ENCODE measurements around the gene DGKH.

DGKH gene

GRCh38 chr13:42101821-42102585 lies 53.6 kb downstream of the DGKH start:
- Histone ChIP-seq H3K27me3 (no peaks in the 10 kb centered on the region), H3K27ac (no peak overlapping the region), H3K9me3 (peaks cover 0 to 6% (median 0%) of the 10 kb centered on the region in 3 donors), H3K36me3 (no peaks in the 10 kb centered on the region), H3K4me1 (peaks cover 0 to 32% (median 12%) of the 10 kb centered on the region in 4 donors), H3K4me3 (no peak overlapping the region)
- intact Hi-C loops (cut with DNase I; ENCODE audit: low total_unique reads), result no loop called here
- DNase-seq, result no peak
- TF ChIP-seq, protein P1, sequence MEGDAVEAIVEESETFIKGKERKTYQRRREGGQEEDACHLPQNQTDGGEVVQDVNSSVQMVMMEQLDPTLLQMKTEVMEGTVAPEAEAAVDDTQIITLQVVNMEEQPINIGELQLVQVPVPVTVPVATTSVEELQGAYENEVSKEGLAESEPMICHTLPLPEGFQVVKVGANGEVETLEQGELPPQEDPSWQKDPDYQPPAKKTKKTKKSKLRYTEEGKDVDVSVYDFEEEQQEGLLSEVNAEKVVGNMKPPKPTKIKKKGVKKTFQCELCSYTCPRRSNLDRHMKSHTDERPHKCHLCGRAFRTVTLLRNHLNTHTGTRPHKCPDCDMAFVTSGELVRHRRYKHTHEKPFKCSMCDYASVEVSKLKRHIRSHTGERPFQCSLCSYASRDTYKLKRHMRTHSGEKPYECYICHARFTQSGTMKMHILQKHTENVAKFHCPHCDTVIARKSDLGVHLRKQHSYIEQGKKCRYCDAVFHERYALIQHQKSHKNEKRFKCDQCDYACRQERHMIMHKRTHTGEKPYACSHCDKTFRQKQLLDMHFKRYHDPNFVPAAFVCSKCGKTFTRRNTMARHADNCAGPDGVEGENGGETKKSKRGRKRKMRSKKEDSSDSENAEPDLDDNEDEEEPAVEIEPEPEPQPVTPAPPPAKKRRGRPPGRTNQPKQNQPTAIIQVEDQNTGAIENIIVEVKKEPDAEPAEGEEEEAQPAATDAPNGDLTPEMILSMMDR (IDR thresholded peaks at IDR 0.05), result no peak

DNA sequence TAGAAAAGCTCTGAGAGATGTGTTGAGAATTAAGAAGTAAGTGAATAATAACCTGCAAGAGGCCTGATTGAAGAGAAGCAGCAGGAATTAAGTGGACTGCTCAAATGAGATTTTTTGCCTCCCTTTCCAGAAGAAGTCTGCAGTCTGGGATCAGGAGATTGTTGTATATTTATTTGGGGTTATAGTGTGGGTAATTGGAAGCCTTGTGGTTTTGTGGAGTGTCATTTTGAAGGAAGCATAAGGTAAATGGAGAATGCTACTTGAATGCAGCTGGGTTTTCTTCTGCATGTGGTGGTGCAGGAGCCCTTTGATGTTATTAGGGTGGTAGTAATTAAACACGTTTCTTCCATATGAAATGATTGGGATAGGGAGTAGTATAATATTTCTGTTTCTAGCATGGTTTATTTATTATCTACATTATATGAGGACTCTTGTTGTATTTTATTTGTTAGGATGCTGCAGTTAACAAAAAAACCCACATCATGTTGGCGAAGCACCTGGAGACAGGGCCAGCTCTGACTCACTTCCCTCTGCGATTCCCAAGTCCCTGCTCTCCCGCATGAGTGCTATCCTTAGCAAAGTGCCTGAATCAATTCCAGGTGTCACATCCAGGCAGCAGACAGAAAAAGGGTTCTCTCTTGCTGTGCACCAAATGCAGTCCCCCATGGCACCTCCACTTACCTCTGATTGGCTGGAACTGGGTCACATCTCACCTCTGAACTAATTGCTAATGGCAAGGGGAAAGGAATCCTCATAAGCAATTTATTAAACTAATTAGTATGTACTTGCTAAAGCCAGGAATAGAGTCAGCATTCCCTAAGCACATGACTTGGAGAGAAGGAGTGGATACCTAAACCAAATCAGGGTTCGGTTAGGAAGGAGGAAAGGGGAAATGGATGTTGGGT lies 54.8 kb downstream of the DGKH start:
- H3K27me3 ChIP-seq, result no peaks in the 10 kb centered on the region
- TF ChIP-seq, protein P1 (IDR thresholded peaks at IDR 0.05), result no peak
- peaks cover 0 to 20% (median 6%) of the 10 kb centered on the region in 4 donors for H3K4me1 ChIP-seq
- H3K4me3 ChIP-seq, result no peak overlapping the region
- no peak for DNase-seq
- H3K27ac ChIP-seq, result no peak overlapping the region
- H3K36me3 ChIP-seq, result no peaks in the 10 kb centered on the region
- intact Hi-C loops (cut with DNase I; ENCODE audit: low total_unique reads), result no loop called here
- peaks cover 0 to 6% (median 0%) of the 10 kb centered on the region in 3 donors for H3K9me3 ChIP-seq

DNA sequence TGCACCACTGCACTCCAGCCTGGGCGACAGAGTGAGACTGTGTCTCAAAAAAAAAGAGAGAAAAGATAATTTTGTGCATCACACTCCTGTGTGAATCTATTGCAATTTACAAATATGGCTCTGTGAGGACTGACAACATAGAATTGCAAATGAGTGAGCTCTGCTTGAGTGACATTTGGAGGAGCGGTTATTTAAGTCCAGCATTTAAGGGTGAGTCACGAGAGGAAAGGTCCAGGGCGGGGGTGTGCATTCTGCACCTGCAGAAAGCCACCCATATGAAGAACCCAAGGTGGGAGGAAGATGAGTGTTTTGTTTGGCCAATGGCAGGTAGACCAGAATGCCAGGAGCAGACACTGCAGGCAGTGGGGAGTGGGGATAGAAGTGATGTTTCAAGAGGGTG lies 58.5 kb downstream of the DGKH start:
- intact Hi-C loops (cut with DNase I; ENCODE audit: low total_unique reads), result no loop called here
- TF ChIP-seq, protein P1 (IDR thresholded peaks at IDR 0.05), result no peak
- no peak overlapping the region for H3K27ac ChIP-seq
- H3K36me3 ChIP-seq, result no peaks in the 10 kb centered on the region
- peaks cover 0 to 6% (median 0%) of the 10 kb centered on the region in 3 donors for H3K9me3 ChIP-seq
- no peak overlapping the region for H3K4me3 ChIP-seq
- no peaks in the 10 kb centered on the region for H3K27me3 ChIP-seq
- DNase-seq, result no peak
- H3K4me1 ChIP-seq, result peaks cover 0 to 24% (median 9%) of the 10 kb centered on the region in 4 donors

- H3K4me1 ChIP-seq, result peaks cover 0 to 20% (median 5%) of the 10 kb centered on the region in 4 donors
- no peak overlapping the region for H3K27ac ChIP-seq
- H3K36me3 ChIP-seq, result no peaks in the 10 kb centered on the region
- intact Hi-C loops (cut with DNase I; ENCODE audit: low total_unique reads), result no loop called here
- H3K27me3 ChIP-seq, result no peaks in the 10 kb centered on the region
- no peak for DNase-seq
- peaks cover 0 to 6% (median 0%) of the 10 kb centered on the region in 3 donors for H3K9me3 ChIP-seq
- no peak overlapping the region for H3K4me3 ChIP-seq
- TF ChIP-seq, protein P1 (IDR thresholded peaks at IDR 0.05), result no peak
Observed at GRCh38 chr13:42107421-42107820, 59.0 kb downstream of the DGKH start.

DNA sequence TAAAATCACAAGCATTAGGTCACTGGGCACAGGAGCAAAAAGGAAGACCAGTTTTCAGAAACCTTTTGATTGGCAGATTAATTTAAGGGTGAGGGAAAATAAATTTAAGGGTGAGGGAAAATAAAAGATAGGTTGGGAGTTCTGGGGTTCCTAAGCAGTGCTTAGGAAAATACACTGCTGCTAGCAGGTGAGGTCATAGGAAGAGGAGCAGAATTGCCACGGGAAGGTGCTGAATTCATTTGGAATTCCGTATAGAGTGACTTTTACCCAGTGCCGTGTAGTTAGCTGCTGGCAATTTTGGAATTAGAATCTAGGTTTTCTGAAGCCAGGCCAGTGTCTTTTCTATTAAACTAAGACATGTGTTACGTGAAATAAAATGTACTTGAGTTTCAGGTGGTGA lies 59.8 kb downstream of the DGKH start:
- peaks cover 0 to 16% (median 5%) of the 10 kb centered on the region in 4 donors for H3K4me1 ChIP-seq
- no peaks in the 10 kb centered on the region for H3K36me3 ChIP-seq
- H3K27me3 ChIP-seq, result no peaks in the 10 kb centered on the region
- no peak overlapping the region for H3K27ac ChIP-seq
- no peak for DNase-seq
- H3K4me3 ChIP-seq, result no peak overlapping the region
- TF ChIP-seq, protein P1 (IDR thresholded peaks at IDR 0.05), result no peak
- intact Hi-C loops (cut with DNase I; ENCODE audit: low total_unique reads), result no loop called here
- H3K9me3 ChIP-seq, result peaks cover 0 to 6% (median 0%) of the 10 kb centered on the region in 3 donors

Measured in tibial artery (tissue), 4 donors.